GM23338 (cell line): Measurements from ENCODE around the gene WASF2. TPM values are rescaled to one million over a fixed set of nuclear protein-coding genes. Genes with fewer than 3 reads are reported as not detected.

Source experiments
- ATAC-seq: fragments of 200-7000 bp; cut with Tn5 transposase; 3 replicates; pipeline ENCODE4 v1.9.1; 2020
- DNase-seq: peaks from one replicate; pipeline ENCODE4 v3.0.0-alpha.2; 2015; ENCODE audit warnings: low spot score
- H2AFZ ChIP-seq: fragments of 200-600 bp; sonication (generic); 2 replicates; pipeline ENCODE4 v1.8.0; 2016; ENCODE audit warnings: antibody characterized with exemption, mild to moderate bottlenecking, moderate library complexity
- H3F3A ChIP-seq: fragments of 200-600 bp; sonication (generic); replicated peaks from 2 replicates; pipeline ENCODE4 v1.8.0; 2017; ENCODE audit warnings: antibody characterized with exemption, mixed run types, low read depth
- H3K27ac ChIP-seq: fragments of 200-600 bp; sonication (generic); 2 replicates; pipeline ENCODE4 v1.6.1; 2016; ENCODE audit warnings: low read depth
- H3K27me3 ChIP-seq: fragments of 200-600 bp; sonication (generic); 2 replicates; pipeline ENCODE4 v1.8.0; 2016; ENCODE audit warnings: mild to moderate bottlenecking, mixed run types, moderate library complexity; ENCODE audit not compliant: insufficient read depth
- H3K36me3 ChIP-seq: fragments of 200-600 bp; sonication (generic); 2 replicates; pipeline ENCODE4 v1.8.0; 2016; ENCODE audit warnings: mild to moderate bottlenecking; ENCODE audit not compliant: insufficient read depth
- H3K4me1 ChIP-seq: fragments of 200-600 bp; sonication (generic); 2 replicates; pipeline ENCODE4 v1.8.0; 2016; ENCODE audit warnings: mild to moderate bottlenecking, moderate library complexity; ENCODE audit not compliant: insufficient read depth
- H3K4me2 ChIP-seq: fragments of 200-600 bp; sonication (generic); 2 replicates; pipeline ENCODE4 v1.7.1; 2017; ENCODE audit warnings: mixed run types
- H3K4me3 ChIP-seq: fragments of 200-600 bp; sonication (generic); 2 replicates; pipeline ENCODE4 v1.6.1; 2016; ENCODE audit warnings: mixed run types
- H3K79me2 ChIP-seq: fragments of 200-600 bp; sonication (generic); replicated peaks from 2 replicates; pipeline ENCODE4 v1.8.0; 2017; ENCODE audit warnings: mild to moderate bottlenecking; ENCODE audit not compliant: insufficient read depth
- H3K9me2 ChIP-seq: fragments of 200-600 bp; sonication (generic); 2 replicates; pipeline ENCODE4 v1.8.0; 2017; ENCODE audit not compliant: insufficient read depth
- H4K20me1 ChIP-seq: fragments of 200-600 bp; sonication (generic); replicated peaks from 2 replicates; pipeline ENCODE4 v1.8.0; 2017; ENCODE audit warnings: mild to moderate bottlenecking; ENCODE audit not compliant: insufficient read depth
- H3K27ac Mint-ChIP-seq: 2 replicates; pipeline ENCODE4 v1.8.0; 2020; ENCODE audit warnings: inconsistent platforms, mild to moderate bottlenecking, moderate library complexity, mixed read lengths
- H3K27me3 Mint-ChIP-seq: 3 replicates; pipeline ENCODE4 v1.8.0; 2022; ENCODE audit warnings: low read depth, mild to moderate bottlenecking, moderate library complexity, mixed read lengths, inconsistent platforms; ENCODE audit not compliant: insufficient read depth, poor library complexity
- H3K36me3 Mint-ChIP-seq: 3 replicates; pipeline ENCODE4 v1.8.0; 2021; ENCODE audit warnings: low read depth, mild to moderate bottlenecking, inconsistent platforms, moderate library complexity, mixed read lengths
- H3K4me1 Mint-ChIP-seq: 3 replicates; pipeline ENCODE4 v1.8.0; 2020; ENCODE audit warnings: mild to moderate bottlenecking, inconsistent platforms, mixed read lengths
- H3K4me3 Mint-ChIP-seq: 3 replicates; pipeline ENCODE4 v1.8.0; 2021; ENCODE audit warnings: moderate library complexity, mild to moderate bottlenecking, inconsistent platforms, mixed read lengths
- H3K9me3 Mint-ChIP-seq: 3 replicates; pipeline ENCODE4 v1.8.0; 2020; ENCODE audit warnings: moderate library complexity, mild to moderate bottlenecking, inconsistent platforms, mixed read lengths
- CREB1 ChIP-seq: fragments of 250-450 bp; sonication (Bioruptor Pico); IDR thresholded peaks from 2 replicates; pipeline ENCODE4 v1.5.0; 2020; ENCODE audit warnings: low read depth, mild to moderate bottlenecking, moderate library complexity
- ETS1 ChIP-seq: IDR thresholded peaks from 2 replicates; pipeline ENCODE4 v1.6.1; 2016; ENCODE audit warnings: antibody characterized with exemption
- EZH2 ChIP-seq: fragments of 200-600 bp; sonication (generic); IDR thresholded peaks from one replicate; pipeline ENCODE4 v1.8.0; 2017; ENCODE audit warnings: antibody characterized with exemption, mild to moderate bottlenecking, low read depth; ENCODE audit not compliant: unreplicated experiment
- EZH2phosphoT487 ChIP-seq: fragments of 200-600 bp; sonication (generic); IDR thresholded peaks from one replicate; pipeline ENCODE4 v1.8.1; 2018; ENCODE audit warnings: antibody characterized with exemption; ENCODE audit not compliant: unreplicated experiment
- JUNB ChIP-seq: IDR thresholded peaks from one replicate; pipeline ENCODE4 v1.6.1; 2016; ENCODE audit warnings: antibody characterized with exemption; ENCODE audit not compliant: unreplicated experiment
- NANOG ChIP-seq: IDR thresholded peaks from 2 replicates; pipeline ENCODE4 v1.6.1; 2016; ENCODE audit warnings: antibody characterized with exemption, borderline replicate concordance
- POLR2AphosphoS5 ChIP-seq: IDR thresholded peaks from 2 replicates; pipeline ENCODE4 v1.6.1; 2016; ENCODE audit warnings: antibody characterized with exemption, low read depth
- STAT1 ChIP-seq: IDR thresholded peaks from one replicate; pipeline ENCODE4 v1.6.1; 2016; ENCODE audit warnings: antibody characterized with exemption; ENCODE audit not compliant: unreplicated experiment
- ZNF114 ChIP-seq: fragments of 250-450 bp; sonication (Bioruptor Pico); IDR thresholded peaks from 2 replicates; pipeline ENCODE4 v1.5.0; 2020; ENCODE audit warnings: mild to moderate bottlenecking, moderate library complexity
- ZNF331 ChIP-seq: fragments of 250-450 bp; sonication (Bioruptor Pico); IDR thresholded peaks from 2 replicates; pipeline ENCODE4 v1.5.0; 2020; ENCODE audit warnings: low read depth, mild to moderate bottlenecking, moderate library complexity
- polyA plus RNA-seq: library from polyadenylated mRNA; unstranded; fragments of >200 nt; fragmentation: Nextera tagmentation; extraction: Ambion mirVana; gene quantifications from 2 replicates; pipeline ENCODE4 v1.2.1, GENCODE V29; 2016
- total RNA-seq: library from RNA; depleted of rRNA; stranded (reverse); fragments of >200 nt; shearing (Covaris generic); gene quantifications from 2 replicates; pipeline ENCODE4 v1.2.3, GENCODE V29; 2014
- TF ChIP-seq, protein P1 (sequence below), 2 experiments: fragments of 200-600 bp in 1 of 2; sonication (generic) in 1 of 2; conservative IDR thresholded peaks; 2 replicates each; pipeline versions ENCODE4 v1.5.1 to v1.6.1; 2016 to 2017; ENCODE audit warnings: antibody characterized with exemption in 2 of 2, low read depth in 2 of 2, mild to moderate bottlenecking in 2 of 2, moderate library complexity in 1 of 2
- TF ChIP-seq, protein P2 (sequence below): IDR thresholded peaks from one replicate; pipeline ENCODE4 v1.6.1; 2018; ENCODE audit warnings: antibody characterized with exemption; ENCODE audit not compliant: unreplicated experiment

WASF2 gene
- total and polyA plus RNA-seq, 2 experiments from 2014 or later, result 40.9 to 95.6 TPM

GRCh38 chr1:27365372-27366112 is 124.4 kb downstream of the WASF2 start:
- no peaks in the 10 kb centered on the region for H3K36me3 ChIP-seq
- H2AFZ ChIP-seq, result peak overlapping the region; percentile 98; the same call in 1 of the 2 replicates
- H3K9me3 Mint-ChIP-seq, result no peaks in the 10 kb centered on the region
- no peaks in the 10 kb centered on the region for H3K9me2 ChIP-seq
- peaks cover 22% of the 10 kb centered on the region for H3K27me3 Mint-ChIP-seq
- peak overlapping the region; percentile 99 for H3K4me2 ChIP-seq
- TF ChIP-seq JUNB (no peak), EZH2phosphoT487 (no peak), CREB1 (CRISPR knock-in tag) (no peak), ZNF114 (no peak), EZH2 (no peak), POLR2AphosphoS5 (peak; percentile 69), ETS1 (no peak), STAT1 (peak; percentile 32), NANOG (no peak), ZNF331 (CRISPR knock-in tag) (no peak)
- TF ChIP-seq, protein P1, sequence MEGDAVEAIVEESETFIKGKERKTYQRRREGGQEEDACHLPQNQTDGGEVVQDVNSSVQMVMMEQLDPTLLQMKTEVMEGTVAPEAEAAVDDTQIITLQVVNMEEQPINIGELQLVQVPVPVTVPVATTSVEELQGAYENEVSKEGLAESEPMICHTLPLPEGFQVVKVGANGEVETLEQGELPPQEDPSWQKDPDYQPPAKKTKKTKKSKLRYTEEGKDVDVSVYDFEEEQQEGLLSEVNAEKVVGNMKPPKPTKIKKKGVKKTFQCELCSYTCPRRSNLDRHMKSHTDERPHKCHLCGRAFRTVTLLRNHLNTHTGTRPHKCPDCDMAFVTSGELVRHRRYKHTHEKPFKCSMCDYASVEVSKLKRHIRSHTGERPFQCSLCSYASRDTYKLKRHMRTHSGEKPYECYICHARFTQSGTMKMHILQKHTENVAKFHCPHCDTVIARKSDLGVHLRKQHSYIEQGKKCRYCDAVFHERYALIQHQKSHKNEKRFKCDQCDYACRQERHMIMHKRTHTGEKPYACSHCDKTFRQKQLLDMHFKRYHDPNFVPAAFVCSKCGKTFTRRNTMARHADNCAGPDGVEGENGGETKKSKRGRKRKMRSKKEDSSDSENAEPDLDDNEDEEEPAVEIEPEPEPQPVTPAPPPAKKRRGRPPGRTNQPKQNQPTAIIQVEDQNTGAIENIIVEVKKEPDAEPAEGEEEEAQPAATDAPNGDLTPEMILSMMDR (conservative IDR thresholded peaks at IDR 0.05; ENCODE audit: low read depth in 2 of 2), result no peak
- TF ChIP-seq, protein P2, sequence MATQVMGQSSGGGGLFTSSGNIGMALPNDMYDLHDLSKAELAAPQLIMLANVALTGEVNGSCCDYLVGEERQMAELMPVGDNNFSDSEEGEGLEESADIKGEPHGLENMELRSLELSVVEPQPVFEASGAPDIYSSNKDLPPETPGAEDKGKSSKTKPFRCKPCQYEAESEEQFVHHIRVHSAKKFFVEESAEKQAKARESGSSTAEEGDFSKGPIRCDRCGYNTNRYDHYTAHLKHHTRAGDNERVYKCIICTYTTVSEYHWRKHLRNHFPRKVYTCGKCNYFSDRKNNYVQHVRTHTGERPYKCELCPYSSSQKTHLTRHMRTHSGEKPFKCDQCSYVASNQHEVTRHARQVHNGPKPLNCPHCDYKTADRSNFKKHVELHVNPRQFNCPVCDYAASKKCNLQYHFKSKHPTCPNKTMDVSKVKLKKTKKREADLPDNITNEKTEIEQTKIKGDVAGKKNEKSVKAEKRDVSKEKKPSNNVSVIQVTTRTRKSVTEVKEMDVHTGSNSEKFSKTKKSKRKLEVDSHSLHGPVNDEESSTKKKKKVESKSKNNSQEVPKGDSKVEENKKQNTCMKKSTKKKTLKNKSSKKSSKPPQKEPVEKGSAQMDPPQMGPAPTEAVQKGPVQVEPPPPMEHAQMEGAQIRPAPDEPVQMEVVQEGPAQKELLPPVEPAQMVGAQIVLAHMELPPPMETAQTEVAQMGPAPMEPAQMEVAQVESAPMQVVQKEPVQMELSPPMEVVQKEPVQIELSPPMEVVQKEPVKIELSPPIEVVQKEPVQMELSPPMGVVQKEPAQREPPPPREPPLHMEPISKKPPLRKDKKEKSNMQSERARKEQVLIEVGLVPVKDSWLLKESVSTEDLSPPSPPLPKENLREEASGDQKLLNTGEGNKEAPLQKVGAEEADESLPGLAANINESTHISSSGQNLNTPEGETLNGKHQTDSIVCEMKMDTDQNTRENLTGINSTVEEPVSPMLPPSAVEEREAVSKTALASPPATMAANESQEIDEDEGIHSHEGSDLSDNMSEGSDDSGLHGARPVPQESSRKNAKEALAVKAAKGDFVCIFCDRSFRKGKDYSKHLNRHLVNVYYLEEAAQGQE, result no peak
- H3K36me3 Mint-ChIP-seq, result no peaks in the 10 kb centered on the region
- H3K4me3 ChIP-seq, result peak overlapping the region; percentile 89
- ATAC-seq, result peak; percentile 55
- peak overlapping the region; percentile 86 for H3K4me3 Mint-ChIP-seq
- DNase-seq, result peak; percentile 88
- H3K4me1 ChIP-seq, result peaks cover 16% of the 10 kb centered on the region
- peaks cover 17% of the 10 kb centered on the region; the same call in 1 of the 2 replicates for H3F3A ChIP-seq
- no peaks in the 10 kb centered on the region for H4K20me1 ChIP-seq
- peak overlapping the region; percentile 86 for H3K27ac Mint-ChIP-seq
- no peaks in the 10 kb centered on the region for H3K79me2 ChIP-seq
- peaks cover 18% of the 10 kb centered on the region for H3K27me3 ChIP-seq
- H3K27ac ChIP-seq, result no peak overlapping the region
- peaks cover 27% of the 10 kb centered on the region for H3K4me1 Mint-ChIP-seq
